ENCODE results near the gene CDH23. TPM values are rescaled to one million over a fixed set of nuclear protein-coding genes. Genes with fewer than 3 reads are reported as not detected.

The CDH23 gene
- total RNA-seq, 2 donors from 2014 or later, result 3.9 to 4.4 TPM

DNA sequence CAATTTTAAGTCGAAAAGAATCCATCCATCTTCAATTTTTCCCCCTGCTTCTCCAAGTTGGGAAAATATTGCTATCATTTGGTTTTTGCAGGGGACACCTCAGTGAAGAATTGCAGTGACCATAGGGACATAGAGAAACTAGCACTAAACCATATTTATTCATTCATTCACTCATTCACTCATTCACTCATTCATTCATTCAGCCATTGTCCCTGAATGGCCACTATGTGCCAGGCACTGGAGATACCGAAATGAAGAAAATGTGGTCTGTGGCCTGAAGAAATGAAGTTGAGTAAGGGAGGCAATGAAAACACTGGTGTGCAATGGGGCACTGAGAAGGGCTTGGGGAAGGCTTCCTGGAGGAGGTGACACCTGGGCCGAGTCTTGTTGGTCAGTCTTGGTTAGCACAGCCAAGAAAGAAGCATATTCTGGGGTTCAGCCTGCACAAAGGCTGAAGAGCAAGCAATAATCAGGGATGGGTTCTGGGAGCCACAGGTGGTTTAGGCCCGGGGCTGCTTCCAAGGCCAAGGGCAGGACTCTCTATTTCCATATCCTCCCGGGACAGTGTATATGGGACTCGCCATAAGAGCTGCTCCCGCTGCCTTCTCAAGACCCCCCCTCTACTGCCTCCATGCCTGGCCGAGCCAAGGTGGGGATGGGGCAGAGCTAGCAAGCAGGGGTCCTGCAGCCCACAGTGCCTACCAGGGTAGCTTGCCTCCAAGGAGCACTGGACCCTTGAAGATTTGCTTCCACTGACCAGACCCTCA, 348.4 kb downstream of the CDH23 start:
- Histone ChIP-seq H3K9me3 (peaks cover 0 to 6% of the 10 kb centered on the region in 2 donors), H3K27ac (no peak overlapping the region), H3K27me3 (no peaks in the 10 kb centered on the region), H3K4me3 (no peak overlapping the region), H3K36me3 (no peaks in the 10 kb centered on the region), H3K4me1 (peaks cover 0 to 56% of the 10 kb centered on the region in 2 donors)
- no peak for DNase-seq (ENCODE audit: low spot score)
- TF ChIP-seq, protein P1, sequence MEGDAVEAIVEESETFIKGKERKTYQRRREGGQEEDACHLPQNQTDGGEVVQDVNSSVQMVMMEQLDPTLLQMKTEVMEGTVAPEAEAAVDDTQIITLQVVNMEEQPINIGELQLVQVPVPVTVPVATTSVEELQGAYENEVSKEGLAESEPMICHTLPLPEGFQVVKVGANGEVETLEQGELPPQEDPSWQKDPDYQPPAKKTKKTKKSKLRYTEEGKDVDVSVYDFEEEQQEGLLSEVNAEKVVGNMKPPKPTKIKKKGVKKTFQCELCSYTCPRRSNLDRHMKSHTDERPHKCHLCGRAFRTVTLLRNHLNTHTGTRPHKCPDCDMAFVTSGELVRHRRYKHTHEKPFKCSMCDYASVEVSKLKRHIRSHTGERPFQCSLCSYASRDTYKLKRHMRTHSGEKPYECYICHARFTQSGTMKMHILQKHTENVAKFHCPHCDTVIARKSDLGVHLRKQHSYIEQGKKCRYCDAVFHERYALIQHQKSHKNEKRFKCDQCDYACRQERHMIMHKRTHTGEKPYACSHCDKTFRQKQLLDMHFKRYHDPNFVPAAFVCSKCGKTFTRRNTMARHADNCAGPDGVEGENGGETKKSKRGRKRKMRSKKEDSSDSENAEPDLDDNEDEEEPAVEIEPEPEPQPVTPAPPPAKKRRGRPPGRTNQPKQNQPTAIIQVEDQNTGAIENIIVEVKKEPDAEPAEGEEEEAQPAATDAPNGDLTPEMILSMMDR (IDR thresholded peaks at IDR 0.05), result no peak

DNA sequence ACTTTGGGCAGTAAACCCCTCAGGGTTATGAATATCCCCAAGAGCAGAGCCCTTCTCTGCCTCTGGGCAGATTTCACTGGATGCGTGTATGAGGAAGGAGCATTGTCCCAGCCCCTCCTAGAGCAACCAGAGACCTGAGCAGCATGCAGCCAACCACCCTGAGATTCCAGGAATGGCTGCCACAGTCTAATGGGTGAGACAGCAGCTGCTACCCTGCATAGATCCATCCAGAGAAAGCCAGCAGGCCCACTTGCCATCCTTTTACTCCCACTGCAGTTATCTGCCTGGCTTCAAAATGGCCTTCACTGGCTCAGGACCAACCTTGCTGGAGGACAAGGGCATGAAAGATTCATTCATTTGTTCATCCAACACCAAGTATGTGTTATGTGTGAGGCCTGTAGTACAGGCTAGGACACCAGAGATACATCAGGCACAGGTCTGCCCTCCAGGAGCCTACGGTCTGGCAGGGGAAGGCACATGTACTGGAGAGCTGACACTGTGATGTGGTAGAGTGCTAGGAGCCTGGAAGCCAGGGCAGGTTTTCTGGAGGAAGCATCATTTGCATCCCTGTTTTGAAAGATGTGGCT, 349.0 kb downstream of the CDH23 start:
- H3K9me3 ChIP-seq, result peaks cover 0 to 6% of the 10 kb centered on the region in 2 donors
- H3K27me3 ChIP-seq, result no peaks in the 10 kb centered on the region
- H3K4me1 ChIP-seq, result peaks cover 0 to 56% of the 10 kb centered on the region in 2 donors
- peaks cover 3% of the 10 kb centered on the region for H3K36me3 ChIP-seq
- no peak for DNase-seq (ENCODE audit: low spot score)
- H3K27ac ChIP-seq, result peak overlapping the region; percentile 67 to 74
- TF ChIP-seq, protein P1 (IDR thresholded peaks at IDR 0.05), result no peak
- no peak overlapping the region for H3K4me3 ChIP-seq

DNA sequence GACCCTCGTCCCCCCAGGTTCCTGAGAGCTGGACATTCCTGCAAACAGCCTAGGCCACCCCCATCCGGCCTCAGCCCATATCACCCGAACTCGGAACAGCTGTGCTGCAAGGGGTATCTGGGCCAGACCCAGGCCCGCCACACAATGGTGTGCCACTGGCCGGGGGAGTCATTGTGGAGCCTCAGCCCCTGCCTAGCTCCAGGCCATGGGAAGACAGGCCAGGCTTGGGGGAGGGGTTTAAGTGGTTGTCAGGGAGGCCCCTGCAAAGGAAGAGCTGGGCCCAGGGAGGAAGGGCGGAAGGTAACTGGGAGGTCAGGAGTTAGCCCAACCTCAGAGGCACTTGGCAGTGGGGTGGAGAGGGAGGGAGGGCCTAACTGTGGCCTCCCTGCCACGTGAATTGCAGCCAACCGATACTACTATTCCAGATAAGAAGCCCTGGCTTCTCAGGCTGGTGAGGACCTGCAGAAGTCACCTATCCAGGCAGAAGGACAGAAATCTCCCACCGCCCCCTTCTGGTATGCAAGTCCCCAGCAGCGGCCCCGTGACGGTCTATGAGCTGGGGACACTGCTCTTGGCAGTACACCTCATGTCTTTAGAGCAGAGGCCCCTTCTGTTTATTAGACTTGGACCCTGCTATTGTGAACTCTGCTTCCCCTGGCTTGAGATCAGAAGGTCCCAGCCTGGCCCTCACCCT, 349.8 kb downstream of the CDH23 start:
- H3K27ac ChIP-seq, result peak overlapping the region; percentile 67 to 74
- TF ChIP-seq, protein P1 (IDR thresholded peaks at IDR 0.05), result peak in 1 of 2 donors; percentile 40
- H3K4me1 ChIP-seq, result peaks cover 0 to 57% of the 10 kb centered on the region in 2 donors
- H3K9me3 ChIP-seq, result peaks cover 0 to 6% of the 10 kb centered on the region in 2 donors
- no peaks in the 10 kb centered on the region for H3K27me3 ChIP-seq
- DNase-seq (ENCODE audit: low spot score), result no peak
- H3K4me3 ChIP-seq, result no peak overlapping the region
- peaks cover 10% of the 10 kb centered on the region for H3K36me3 ChIP-seq

DNA sequence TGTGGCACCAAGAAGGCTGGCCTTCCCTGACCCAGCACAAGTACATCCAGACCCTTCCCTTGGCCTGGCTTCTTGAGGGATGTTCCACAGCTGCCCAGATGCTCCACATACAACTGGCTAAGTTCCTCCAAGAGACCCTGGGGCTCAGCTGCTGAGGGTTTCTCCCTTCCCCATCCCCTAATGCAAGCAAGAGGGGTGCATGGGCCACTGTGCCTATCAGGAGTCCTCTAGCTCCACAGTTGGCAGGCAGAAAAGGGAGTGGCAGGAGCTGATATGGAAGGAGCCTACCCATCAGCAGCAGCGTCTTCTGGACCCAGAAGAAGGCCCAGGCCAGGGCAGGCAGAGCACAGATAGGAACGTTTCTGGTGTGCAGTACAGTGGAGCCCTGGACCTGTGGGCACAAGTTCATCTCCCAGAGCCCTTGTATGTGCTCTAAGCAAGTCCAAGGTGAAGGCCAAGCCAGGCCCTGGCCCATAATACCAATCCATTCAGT, 350.4 kb downstream of the CDH23 start:
- DNase-seq (ENCODE audit: low spot score), result no peak
- peaks cover 16% of the 10 kb centered on the region for H3K36me3 ChIP-seq
- H3K4me1 ChIP-seq, result peaks cover 0 to 62% of the 10 kb centered on the region in 2 donors
- peaks cover 0 to 6% of the 10 kb centered on the region in 2 donors for H3K9me3 ChIP-seq
- peak overlapping the region; percentile 67 to 74 for H3K27ac ChIP-seq
- H3K27me3 ChIP-seq, result no peaks in the 10 kb centered on the region
- TF ChIP-seq, protein P1 (IDR thresholded peaks at IDR 0.05), result peak in 1 of 2 donors; percentile 2
- no peak overlapping the region for H3K4me3 ChIP-seq

DNA sequence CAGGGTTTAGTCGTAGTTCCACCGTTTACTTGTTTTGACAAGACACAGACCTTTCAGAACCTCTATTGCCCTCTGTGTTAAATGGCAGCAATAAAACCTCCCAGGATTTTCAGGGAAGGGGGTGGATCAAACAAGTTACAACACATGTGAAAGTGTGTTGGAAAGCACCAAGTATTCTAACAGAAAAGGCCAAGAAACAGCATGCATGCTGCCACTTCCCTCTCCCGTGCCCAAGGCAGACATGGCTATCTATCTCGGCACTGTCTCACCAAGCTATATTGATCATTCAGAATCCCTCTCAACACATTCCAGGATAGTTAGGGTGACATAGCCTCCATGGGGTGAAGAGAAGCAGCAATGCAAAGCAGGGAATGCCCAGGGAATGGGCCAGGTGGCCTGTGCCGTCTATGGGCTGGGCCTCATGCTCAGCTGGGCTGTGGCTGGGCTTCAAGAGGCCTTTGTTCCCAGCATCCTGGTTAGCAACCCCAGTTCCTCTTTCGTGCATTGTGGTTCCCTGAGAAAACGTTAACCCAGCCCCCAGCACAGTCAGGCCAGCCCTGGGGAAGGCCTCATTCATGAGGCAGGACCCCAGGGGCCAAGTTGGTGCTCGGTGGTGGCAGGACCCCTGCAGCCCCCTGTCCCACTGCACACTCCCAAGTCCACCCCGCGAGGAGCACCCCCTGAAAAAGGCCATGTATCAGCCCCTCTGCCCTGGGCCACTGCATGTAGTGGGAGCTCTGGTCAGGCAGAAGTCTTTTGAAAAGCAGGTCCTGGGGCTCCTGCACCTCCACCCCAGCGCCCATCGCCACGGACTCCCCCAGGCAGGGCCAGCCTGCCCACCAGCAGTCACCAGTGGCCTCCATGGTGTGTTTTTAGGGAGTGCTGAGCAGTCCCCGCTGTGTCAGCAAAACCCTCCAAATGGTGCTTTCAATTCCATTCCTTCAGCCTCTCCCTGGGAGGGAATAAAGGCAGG, 351.1 kb downstream of the CDH23 start:
- no peaks in the 10 kb centered on the region for H3K27me3 ChIP-seq
- H3K27ac ChIP-seq, result peak overlapping the region; percentile 67 to 74
- H3K4me3 ChIP-seq, result no peak overlapping the region
- H3K9me3 ChIP-seq, result peaks cover 0 to under 1% of the 10 kb centered on the region in 2 donors
- peaks cover 0 to 68% of the 10 kb centered on the region in 2 donors for H3K4me1 ChIP-seq
- H3K36me3 ChIP-seq, result peaks cover 24% of the 10 kb centered on the region
- TF ChIP-seq, protein P1 (IDR thresholded peaks at IDR 0.05), result no peak
- no peak for DNase-seq (ENCODE audit: low spot score)

Measured in right atrium auricular region (tissue), 2 donors.